ENCODE measurements around the gene PIK3R6.

Gene PIK3R6

GRCh38 chr17:8822401-8823035 is 45.0 kb downstream of the PIK3R6 start:
- H3K27ac ChIP-seq (replicated peaks), result no peak overlapping the region
- no peak overlapping the region for H3K4me3 ChIP-seq (replicated peaks; ENCODE audit: insufficient read depth, low read length)
- no peak for TF ChIP-seq REST (IDR thresholded peaks at IDR 0.05; ENCODE audit: insufficient replicate concordance, low read depth)
- no peak for TF ChIP-seq POLR2AphosphoS5 (IDR thresholded peaks at IDR 0.05; ENCODE audit: low read depth)
- no peak for TF ChIP-seq GABPA (IDR thresholded peaks at IDR 0.05; ENCODE audit: low read depth)
- no peak for TF ChIP-seq SPI1 (IDR thresholded peaks at IDR 0.05; ENCODE audit: borderline replicate concordance, low read depth)
- TF ChIP-seq CTCF (IDR thresholded peaks at IDR 0.05; ENCODE audit: insufficient read depth, low read length), result no peak
- no peak for DNase-seq (ENCODE audit: low read depth in 1 of 2, low spot score in 1 of 2)
- H3K27me3 ChIP-seq (ENCODE audit: insufficient read depth, poor library complexity, severe bottlenecking), result no peaks in the 10 kb centered on the region

- TF ChIP-seq POLR2AphosphoS5 (IDR thresholded peaks at IDR 0.05; ENCODE audit: low read depth) (no peak), GABPA (IDR thresholded peaks at IDR 0.05; ENCODE audit: low read depth) (no peak)
- no peak for DNase-seq (ENCODE audit: low read depth in 1 of 2, low spot score in 1 of 2)
- Histone ChIP-seq H3K27me3 (ENCODE audit: insufficient read depth, poor library complexity, severe bottlenecking) (no peaks in the 10 kb centered on the region), H3K27ac (replicated peaks) (no peak overlapping the region), H3K4me3 (replicated peaks; ENCODE audit: insufficient read depth, low read length) (no peak overlapping the region)
Observed at GRCh38 chr17:8821446-8822105, 45.9 kb downstream of the PIK3R6 start.

- Histone ChIP-seq H3K4me3 (replicated peaks; ENCODE audit: insufficient read depth, low read length) (no peak overlapping the region), H3K27ac (replicated peaks) (no peak overlapping the region), H3K27me3 (ENCODE audit: insufficient read depth, poor library complexity, severe bottlenecking) (no peaks in the 10 kb centered on the region)
- no peak for TF ChIP-seq REST (IDR thresholded peaks at IDR 0.05; ENCODE audit: insufficient replicate concordance, low read depth)
- no peak for TF ChIP-seq SPI1 (IDR thresholded peaks at IDR 0.05; ENCODE audit: borderline replicate concordance, low read depth)
- TF ChIP-seq POLR2AphosphoS5 (IDR thresholded peaks at IDR 0.05; ENCODE audit: low read depth), result no peak
- no peak for DNase-seq (ENCODE audit: low read depth in 1 of 2, low spot score in 1 of 2)
Observed at GRCh38 chr17:8820311-8821010, 47.0 kb downstream of the PIK3R6 start.

- H3K4me3 ChIP-seq (replicated peaks; ENCODE audit: insufficient read depth, low read length), result no peak overlapping the region
- DNase-seq (ENCODE audit: low read depth in 1 of 2, low spot score in 1 of 2), result no peak
- H3K27ac ChIP-seq (replicated peaks), result no peak overlapping the region
- no peaks in the 10 kb centered on the region for H3K27me3 ChIP-seq (ENCODE audit: insufficient read depth, poor library complexity, severe bottlenecking)
- no peak for TF ChIP-seq GABPA (IDR thresholded peaks at IDR 0.05; ENCODE audit: low read depth)
- TF ChIP-seq POLR2AphosphoS5 (IDR thresholded peaks at IDR 0.05; ENCODE audit: low read depth), result no peak
- no peak for TF ChIP-seq CTCF (IDR thresholded peaks at IDR 0.05; ENCODE audit: insufficient read depth, low read length)
- TF ChIP-seq SPI1 (IDR thresholded peaks at IDR 0.05; ENCODE audit: borderline replicate concordance, low read depth), result no peak
- TF ChIP-seq REST (IDR thresholded peaks at IDR 0.05; ENCODE audit: insufficient replicate concordance, low read depth), result no peak
Observed at GRCh38 chr17:8818654-8819330, 48.7 kb downstream of the PIK3R6 start.

Data from HL-60 (cell line).